Measurements from ENCODE around the gene PTPRCAP.
"Not testable (repeated sequence)": the region's sequence is repeated elsewhere in the genome, so short reads cannot be mapped to it uniquely, and the experiment has no call there.

Gene PTPRCAP

DNA sequence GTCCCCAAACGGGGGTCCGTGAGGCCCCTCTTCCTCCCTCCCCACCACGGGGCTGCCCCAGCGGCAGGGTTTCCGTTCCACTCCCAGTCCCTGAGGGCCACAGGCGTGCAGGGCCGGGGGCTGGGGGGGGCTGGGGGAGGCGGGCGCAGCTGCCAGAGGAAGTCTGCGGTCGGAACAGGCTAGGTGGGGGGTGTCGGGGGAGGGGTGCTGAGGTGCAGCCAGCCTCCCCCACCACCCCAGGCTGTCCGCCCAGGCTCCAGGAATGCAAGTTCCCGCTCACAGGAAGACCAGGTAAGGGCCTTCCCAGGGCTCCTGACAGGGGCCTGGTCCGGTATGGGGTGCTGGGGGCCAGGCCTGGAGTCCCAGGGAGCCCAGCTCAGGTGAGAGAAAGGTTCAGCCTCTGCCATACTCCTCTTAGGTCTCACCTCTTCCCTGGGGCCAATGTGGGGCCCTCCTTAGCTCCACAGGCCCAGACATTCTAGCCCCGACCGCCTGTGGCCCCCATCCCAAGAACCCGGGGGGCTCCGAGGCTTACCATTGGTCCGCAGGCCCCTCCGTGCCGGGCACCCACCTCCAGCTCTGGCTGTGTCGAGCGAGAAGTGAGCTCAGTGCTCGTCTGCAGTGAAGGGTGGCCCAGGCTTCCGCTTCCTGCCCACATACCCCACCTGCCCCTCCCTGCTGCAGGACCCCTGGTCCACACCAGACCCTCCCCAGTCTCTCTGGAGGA is at the start of gene PTPRCAP:
Gene PTPRCAP (minus strand): TSS at position 601 of the 727 bp plus-strand sequence. CDS start 63 bp downstream, at position 538.
- peak; percentile 55 to 60 for DNase-seq

DNA sequence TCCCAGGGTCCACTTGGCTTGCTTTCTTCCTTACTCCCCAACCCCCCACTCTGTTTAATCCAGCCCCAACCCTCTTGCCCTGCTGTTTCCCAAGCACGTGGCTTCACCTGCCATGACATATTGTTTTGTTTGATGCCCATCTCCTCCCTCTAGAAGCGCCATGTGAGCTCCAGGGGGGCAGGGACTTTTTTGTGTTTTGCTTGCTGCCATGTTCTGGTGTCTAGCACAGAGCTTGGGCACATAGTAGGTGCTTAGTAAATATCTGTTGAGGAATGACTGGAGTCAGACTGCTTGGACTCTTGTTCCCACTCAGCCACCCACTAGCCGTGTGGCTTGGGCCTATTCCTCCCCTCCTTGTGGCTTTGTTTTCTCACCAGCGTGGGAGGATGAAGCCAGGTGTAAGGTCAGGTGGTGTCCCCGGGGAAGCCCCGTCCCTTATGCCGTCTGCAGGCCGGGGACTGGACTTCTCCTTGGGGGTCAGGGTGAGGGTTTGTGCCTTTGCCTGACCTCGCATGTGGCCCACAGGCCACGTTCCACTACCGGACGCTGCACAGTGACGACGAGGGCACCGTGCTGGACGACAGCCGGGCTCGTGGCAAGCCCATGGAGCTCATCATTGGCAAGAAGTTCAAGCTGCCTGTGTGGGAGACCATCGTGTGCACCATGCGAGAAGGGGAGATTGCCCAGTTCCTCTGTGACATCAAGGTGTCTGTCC is 49.2 kb upstream of the PTPRCAP start:
- no peak for DNase-seq

GRCh38 chr11:67485873-67486361 is 48.4 kb upstream of the PTPRCAP start:
- not testable (repeated sequence) for DNase-seq

GRCh38 chr11:67484847-67485311 is 47.4 kb upstream of the PTPRCAP start:
- peak; percentile 38 to 49 for DNase-seq

GRCh38 chr11:67483831-67484665 is 46.6 kb upstream of the PTPRCAP start:
- no peak for DNase-seq

- DNase-seq = peak; percentile 96 to 97
Measured at GRCh38 chr11:67482827-67483798, 45.6 kb upstream of the PTPRCAP start, which contains the start of gene AIP. AIP (plus strand) TSS chr11:67483026; CDS start chr11:67483159, 133 bp downstream.

- DNase-seq = no peak
Measured at GRCh38 chr11:67482275-67482826, 44.9 kb upstream of the PTPRCAP start.

GRCh38 chr11:67477344-67478050 is 40.0 kb upstream of the PTPRCAP start:
- not testable (repeated sequence) for DNase-seq

DNA sequence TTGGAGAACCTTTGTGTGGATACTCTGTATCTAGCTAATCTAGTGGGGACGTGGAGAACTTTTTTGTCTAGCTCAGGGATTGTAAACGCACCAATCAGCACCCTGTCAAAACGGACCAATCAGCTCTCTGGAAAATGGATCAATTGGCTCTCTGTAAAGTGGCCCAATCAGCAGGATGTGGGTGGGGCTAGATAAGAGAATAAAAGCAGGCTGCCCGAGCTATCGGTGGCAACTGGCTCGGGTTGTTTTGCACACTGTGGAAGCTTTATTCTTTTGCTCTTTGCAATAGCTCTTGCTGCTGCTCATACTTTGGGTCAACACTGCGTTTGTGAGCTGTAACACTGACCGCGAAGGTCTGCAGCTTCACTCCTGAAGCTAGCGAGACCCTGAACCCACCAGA is 39.2 kb upstream of the PTPRCAP start:
- DNase-seq = not testable (repeated sequence)

DNA sequence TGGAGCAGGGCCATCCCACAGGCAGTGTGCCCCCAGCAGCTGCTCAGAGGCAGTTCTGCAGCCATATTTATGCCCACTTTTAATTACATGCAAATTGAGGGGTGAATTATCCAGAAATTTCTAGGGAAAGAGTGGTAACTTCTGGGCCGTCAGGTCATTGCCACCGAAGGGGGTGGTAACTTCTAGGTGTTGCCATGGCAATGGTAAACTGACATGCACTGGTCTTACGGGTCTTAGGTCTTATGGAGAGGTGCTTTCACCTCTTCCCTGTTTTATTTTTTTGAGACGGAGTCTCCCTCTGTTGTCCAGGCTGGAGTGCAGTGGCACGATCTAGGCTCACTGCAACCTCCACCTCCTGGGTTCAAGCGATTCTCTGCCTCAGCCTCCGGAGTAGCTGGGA is 35.4 kb upstream of the PTPRCAP start:
- DNase-seq = no peak

GRCh38 chr11:67470337-67471002 is 33.0 kb upstream of the PTPRCAP start:
- no peak for DNase-seq

DNA sequence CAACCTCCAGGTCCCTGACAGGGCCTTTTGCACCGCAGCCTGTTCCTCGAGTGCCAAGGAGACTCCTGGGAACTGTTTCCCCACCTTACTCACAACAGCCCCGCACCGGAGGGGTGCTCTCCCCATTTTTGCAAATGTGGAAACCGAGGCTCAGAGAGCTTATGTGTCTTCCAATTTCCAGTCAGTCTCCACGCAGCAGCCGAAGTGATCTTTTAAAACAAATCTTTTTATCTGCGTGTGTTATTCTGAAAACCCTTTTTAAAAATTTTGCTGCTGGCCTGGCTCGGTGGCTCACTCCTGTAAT is 32.0 kb upstream of the PTPRCAP start:
- no peak for DNase-seq

GRCh38 chr11:67468759-67469507 is 31.5 kb upstream of the PTPRCAP start, which contains the start of gene TMEM134:
TMEM134 (minus strand) TSS chr11:67469251; CDS start chr11:67469192, 59 bp downstream.
- DNase-seq = peak; percentile 88 to 90

DNA sequence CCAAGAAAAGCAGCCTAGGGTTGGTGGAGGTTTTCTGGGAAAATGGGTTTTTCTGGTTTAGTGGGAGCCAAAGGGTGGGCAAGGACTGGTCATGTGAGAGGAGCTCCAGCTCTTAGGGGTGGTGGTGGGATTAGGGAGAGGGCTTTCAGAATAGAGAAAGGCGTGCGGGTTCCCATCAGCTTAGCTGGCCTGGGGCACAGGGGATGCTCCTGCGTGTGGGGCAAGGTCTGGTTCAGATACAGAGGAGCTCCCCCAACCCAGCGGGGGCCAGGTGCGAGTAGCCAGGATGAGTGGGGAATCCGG is 30.9 kb upstream of the PTPRCAP start:
- DNase-seq = no peak

GRCh38 chr11:67468056-67468455 is 30.6 kb upstream of the PTPRCAP start:
- DNase-seq = no peak

DNA sequence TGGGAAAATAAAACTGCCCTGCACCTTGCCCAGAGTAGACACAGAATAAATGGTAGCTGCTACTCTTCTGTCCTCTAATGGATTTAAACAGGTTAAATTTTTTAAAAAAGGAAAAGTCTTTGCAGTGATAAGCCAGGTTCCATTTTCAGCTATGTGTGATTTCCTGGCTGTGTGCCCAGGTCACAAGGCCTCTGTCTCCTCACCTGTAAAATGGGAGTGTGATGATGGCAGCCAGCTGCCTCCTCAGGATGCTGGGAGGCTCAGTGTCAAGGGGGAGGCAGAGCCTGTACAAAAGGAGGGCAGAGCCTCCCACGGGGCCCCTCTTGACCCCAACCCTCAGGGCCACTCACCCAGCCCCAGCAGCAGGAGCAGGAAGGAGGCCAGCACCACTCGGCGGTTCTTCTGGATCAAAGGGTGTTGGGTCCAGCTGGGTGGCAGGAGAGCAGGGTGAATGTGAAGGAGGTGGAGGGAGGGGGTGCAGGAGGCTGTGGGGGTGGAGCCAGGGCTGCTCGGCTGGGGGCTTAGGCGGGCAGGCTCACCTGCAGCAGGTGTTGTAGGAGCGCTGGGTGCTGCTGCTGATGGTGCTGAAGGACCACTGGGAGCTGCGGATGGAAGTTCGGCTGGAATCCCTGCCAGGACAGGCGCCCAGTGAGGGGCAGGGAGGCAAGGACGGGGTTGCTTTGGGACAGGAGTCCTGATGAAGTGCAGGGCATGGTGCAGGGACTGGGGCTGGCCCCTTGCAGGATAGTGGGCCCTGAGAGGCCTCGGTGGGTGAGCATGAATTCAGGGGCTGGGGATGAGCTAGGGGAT is 29.7 kb upstream of the PTPRCAP start:
- no peak for DNase-seq

- no peak for DNase-seq
Measured at GRCh38 chr11:67466367-67466766, 28.9 kb upstream of the PTPRCAP start.

GRCh38 chr11:67465530-67465929 is 28.0 kb upstream of the PTPRCAP start:
- not testable (repeated sequence) for DNase-seq

DNA sequence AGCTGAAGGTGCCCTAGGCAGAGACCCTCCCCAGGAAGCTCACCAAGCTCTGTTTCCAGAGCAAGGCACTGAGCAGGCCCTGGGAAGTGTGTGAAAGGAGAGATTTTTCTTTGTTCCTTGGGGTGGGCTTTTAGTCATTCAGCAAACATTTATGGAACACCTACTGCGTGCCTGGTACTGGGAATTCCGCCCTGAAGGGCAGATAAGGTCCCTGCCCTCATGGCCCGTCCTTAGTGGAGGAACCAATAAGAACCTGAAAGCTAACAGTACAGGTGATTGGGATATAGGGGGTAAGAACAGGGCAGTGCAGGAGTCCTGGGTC is 27.7 kb upstream of the PTPRCAP start:
- no peak for DNase-seq
